ENCODE results near the gene GLA.

Gene GLA

GRCh38 chrX:101419489-101419888 lies 11.8 kb upstream of the GLA start:
- Histone ChIP-seq H2AFZ (peak overlapping the region; percentile 92), H3K27ac (peak overlapping the region; percentile 94), H3K27me3 (ENCODE audit: control insufficient read depth, insufficient read depth, low read length) (no peaks in the 10 kb centered on the region), H3K36me3 (ENCODE audit: control insufficient read depth, insufficient read depth, low read length) (no peaks in the 10 kb centered on the region), H3K4me2 (ENCODE audit: low read length) (no peak overlapping the region), H3K4me3 (ENCODE audit: low read depth, low read length) (no peak overlapping the region), H3K9ac (no peak overlapping the region), H3K9me3 (ENCODE audit: control insufficient read depth, low read length) (no peaks in the 10 kb centered on the region), H3K79me2 (peaks cover 3% of the 10 kb centered on the region), H3K4me1 (peaks cover 14% of the 10 kb centered on the region)
- no peak for TF ChIP-seq CTCF (IDR thresholded peaks at IDR 0.05)

GRCh38 chrX:101417981-101418841 lies 10.5 kb upstream of the GLA start:
- H3K4me2 ChIP-seq (ENCODE audit: low read length): peak overlapping the region; percentile 53
- peak overlapping the region; percentile 92 for H2AFZ ChIP-seq
- H3K4me1 ChIP-seq: peaks cover 14% of the 10 kb centered on the region
- H3K9ac ChIP-seq: peak overlapping the region; percentile 93
- no peaks in the 10 kb centered on the region for H3K36me3 ChIP-seq (ENCODE audit: control insufficient read depth, insufficient read depth, low read length)
- H3K27me3 ChIP-seq (ENCODE audit: control insufficient read depth, insufficient read depth, low read length): no peaks in the 10 kb centered on the region
- H3K79me2 ChIP-seq: peaks cover 3% of the 10 kb centered on the region
- H3K9me3 ChIP-seq (ENCODE audit: control insufficient read depth, low read length): no peaks in the 10 kb centered on the region
- H3K27ac ChIP-seq: peak overlapping the region; percentile 94
- TF ChIP-seq CTCF (IDR thresholded peaks at IDR 0.05): no peak
- H3K4me3 ChIP-seq (ENCODE audit: low read depth, low read length): peak overlapping the region; percentile 55

GRCh38 chrX:101417190-101417589 lies 9.5 kb upstream of the GLA start:
- Histone ChIP-seq H3K4me2 (ENCODE audit: low read length) (no peak overlapping the region), H3K9ac (no peak overlapping the region), H3K36me3 (ENCODE audit: control insufficient read depth, insufficient read depth, low read length) (no peaks in the 10 kb centered on the region), H3K4me1 (peaks cover 14% of the 10 kb centered on the region), H3K79me2 (peaks cover 8% of the 10 kb centered on the region), H3K9me3 (ENCODE audit: control insufficient read depth, low read length) (no peaks in the 10 kb centered on the region), H2AFZ (peak overlapping the region; percentile 92), H3K27me3 (ENCODE audit: control insufficient read depth, insufficient read depth, low read length) (no peaks in the 10 kb centered on the region), H3K27ac (peak overlapping the region; percentile 94), H3K4me3 (ENCODE audit: low read depth, low read length) (no peak overlapping the region)
- no peak for TF ChIP-seq CTCF (IDR thresholded peaks at IDR 0.05)

- Histone ChIP-seq H2AFZ (no peak overlapping the region), H3K9me3 (ENCODE audit: control insufficient read depth, low read length) (no peaks in the 10 kb centered on the region), H3K27me3 (ENCODE audit: control insufficient read depth, insufficient read depth, low read length) (no peaks in the 10 kb centered on the region), H3K4me3 (ENCODE audit: low read depth, low read length) (no peak overlapping the region), H3K4me1 (peaks cover 14% of the 10 kb centered on the region), H3K4me2 (ENCODE audit: low read length) (no peak overlapping the region), H3K79me2 (peaks cover 8% of the 10 kb centered on the region), H3K9ac (no peak overlapping the region), H3K27ac (no peak overlapping the region), H3K36me3 (ENCODE audit: control insufficient read depth, insufficient read depth, low read length) (no peaks in the 10 kb centered on the region)
- TF ChIP-seq CTCF (IDR thresholded peaks at IDR 0.05): no peak
These were observed 9.0 kb upstream of the GLA start for GRCh38 chrX:101416691-101417090.
